ENCODE measurements around the gene MIPOL1. TPM values are rescaled to one million over a fixed set of nuclear protein-coding genes. Genes with fewer than 3 reads are reported as not detected.

Gene MIPOL1
- total and polyA plus RNA-seq, 2 of the 13 experiments (the other 11 are each of a cell fraction or from before 2014, with no cell fraction given) = 8.6 to 34.2 TPM

GRCh38 chr14:37254411-37254947 lies 56.7 kb downstream of the MIPOL1 start:
- intact Hi-C loops (cut with micrococcal nuclease; ENCODE audit: unreplicated experiment) (no loop called here), in situ Hi-C loops (cut with HindIII; ENCODE audit: extremely low pct_ligation_motif_present, low pct_unique_long_range_greater_than_20kb) (loop anchor here (5.0 kb wide), 3 partner anchors 313 to 618 kb away; no protein-coding TSS in a partner anchor)
- H3K27me3 ChIP-seq (ENCODE audit: control insufficient read depth in 1 of 2, insufficient read depth in 2 of 2, low read length in 2 of 2) = no peaks in the 10 kb centered on the region
- FAIRE-seq = no peak
- H3K4me1 ChIP-seq (ENCODE audit: insufficient read depth, low read length) = peaks cover 24% of the 10 kb centered on the region
- H3K27ac ChIP-seq (ENCODE audit: extremely low read length, insufficient read depth, low read length) = no peak overlapping the region
- no peaks in the 10 kb centered on the region for H3K79me2 ChIP-seq (ENCODE audit: insufficient read depth, low read length)
- no peaks in the 10 kb centered on the region for H4K20me1 ChIP-seq (ENCODE audit: insufficient read depth, low read length)
- no peak for ATAC-seq
- no peaks in the 10 kb centered on the region for H3K36me3 ChIP-seq (replicated peaks in 1 of 2; ENCODE audit: control insufficient read depth in 1 of 2, insufficient read depth in 2 of 2, low read length in 2 of 2)
- WGBS (ENCODE audit: low lambda C conversion rate) = 94% methylated on average over 3 of the region's 3 CpGs
- TF ChIP-seq CBX5 (CRISPR knock-in tag; IDR thresholded peaks at IDR 0.05; ENCODE audit: borderline replicate concordance) = no peak
- no peak for TF ChIP-seq GATAD2A (CRISPR knock-in tag; IDR thresholded peaks at IDR 0.05)
- TF ChIP-seq GABPB1 (CRISPR knock-in tag; IDR thresholded peaks at IDR 0.05) = no peak
- TF ChIP-seq ELF4 (CRISPR knock-in tag; IDR thresholded peaks at IDR 0.05; ENCODE audit: borderline replicate concordance) = 0 out of 2 replicates have a peak, but pooled peaks have one; percentile 37
- TF ChIP-seq ZNF335 (CRISPR knock-in tag; IDR thresholded peaks at IDR 0.05) = no peak
- TF ChIP-seq ZNF777 (CRISPR knock-in tag; IDR thresholded peaks at IDR 0.05) = no peak
- peak; percentile 73 for TF ChIP-seq HNRNPK (IDR thresholded peaks at IDR 0.05; ENCODE audit: low read depth, low read length, poor library complexity, severe bottlenecking)
- no peak overlapping the region for H3K4me3 ChIP-seq (replicated peaks in 1 of 3; ENCODE audit: insufficient read depth in 1 of 3, low read depth in 2 of 3, low read length in 3 of 3)
- no peak overlapping the region for H3K4me2 ChIP-seq (ENCODE audit: low read depth, low read length)
- no peak for DNase-seq (ENCODE audit: low spot score)
- no peak overlapping the region for H3K9ac ChIP-seq (ENCODE audit: insufficient read depth, low read depth, low read length)
- CTCF ChIA-PET (ENCODE audit: low intra/inter-chr PET ratio, low total read pairs) = no interaction called here
- no peak overlapping the region for H2AFZ ChIP-seq (ENCODE audit: low read length)
- no TSS peak for BruUV-seq (replicated peaks)
- POLR2A ChIA-PET = interaction anchor here (1.3 to 2.7 kb wide), 2 partner anchors 339 to 341 kb away, joined by 3 to 19 read pairs; partner anchors contain the start of genes FOXA1 and TTC6
- no peaks in the 10 kb centered on the region for H3K9me3 ChIP-seq (ENCODE audit: low read length)

- ATAC-seq (no peak), FAIRE-seq (no peak), DNase-seq (ENCODE audit: low spot score) (no peak)
- no peak overlapping the region for H2AFZ ChIP-seq (ENCODE audit: low read length)
- H3K79me2 ChIP-seq (ENCODE audit: insufficient read depth, low read length) = no peaks in the 10 kb centered on the region
- no peak overlapping the region for H3K4me2 ChIP-seq (ENCODE audit: low read depth, low read length)
- no TSS peak for BruUV-seq (replicated peaks)
- H4K20me1 ChIP-seq (ENCODE audit: insufficient read depth, low read length) = no peaks in the 10 kb centered on the region
- H3K27ac ChIP-seq (ENCODE audit: extremely low read length, insufficient read depth, low read length) = no peak overlapping the region
- no peak overlapping the region for H3K9ac ChIP-seq (ENCODE audit: insufficient read depth, low read depth, low read length)
- no peaks in the 10 kb centered on the region for H3K9me3 ChIP-seq (ENCODE audit: low read length)
- intact Hi-C loops (cut with micrococcal nuclease; ENCODE audit: unreplicated experiment) (no loop called here), in situ Hi-C loops (cut with HindIII; ENCODE audit: extremely low pct_ligation_motif_present, low pct_unique_long_range_greater_than_20kb) (no loop called here)
- no peak overlapping the region for H3K4me3 ChIP-seq (replicated peaks in 1 of 3; ENCODE audit: insufficient read depth in 1 of 3, low read depth in 2 of 3, low read length in 3 of 3)
- peaks cover 12% of the 10 kb centered on the region for H3K4me1 ChIP-seq (ENCODE audit: insufficient read depth, low read length)
- WGBS (ENCODE audit: low lambda C conversion rate) = 98% methylated on average over 5 of the region's 5 CpGs
- ChIA-PET CTCF (ENCODE audit: low intra/inter-chr PET ratio, low total read pairs) (no interaction called here), POLR2A (interaction anchor here (1.1 to 1.7 kb wide), 2 partner anchors 338 to 608 kb away, joined by 3 to 4 read pairs; partner anchors contain the start of genes FOXA1 and TTC6)
- H3K27me3 ChIP-seq (ENCODE audit: control insufficient read depth in 1 of 2, insufficient read depth in 2 of 2, low read length in 2 of 2) = no peaks in the 10 kb centered on the region
- H3K36me3 ChIP-seq (replicated peaks in 1 of 2; ENCODE audit: control insufficient read depth in 1 of 2, insufficient read depth in 2 of 2, low read length in 2 of 2) = no peaks in the 10 kb centered on the region
- no peak for TF ChIP-seq ZNF850 (CRISPR knock-in tag; conservative IDR thresholded peaks at IDR 0.05)
- no peak for TF ChIP-seq ZNF3 (CRISPR knock-in tag; IDR thresholded peaks at IDR 0.05)
- no peak for TF ChIP-seq ZNF136 (CRISPR knock-in tag; IDR thresholded peaks at IDR 0.05; ENCODE audit: low read depth)
- TF ChIP-seq ZNF792 (CRISPR knock-in tag; IDR thresholded peaks at IDR 0.05) = no peak
- TF ChIP-seq RBFOX2 (IDR thresholded peaks at IDR 0.05; ENCODE audit: low read depth, low read length) = no peak
- TF ChIP-seq ZNF710 (CRISPR knock-in tag; IDR thresholded peaks at IDR 0.05; ENCODE audit: borderline replicate concordance) = no peak
- no peak for TF ChIP-seq DRAP1 (CRISPR knock-in tag; IDR thresholded peaks at IDR 0.05)
- TF ChIP-seq EED (CRISPR knock-in tag; IDR thresholded peaks at IDR 0.05) = no peak
- no peak for TF ChIP-seq ZNF143 (CRISPR knock-in tag; IDR thresholded peaks at IDR 0.05)
- TF ChIP-seq PTBP1 (IDR thresholded peaks at IDR 0.05; ENCODE audit: low read depth, low read length, poor library complexity, severe bottlenecking) = no peak
- TF ChIP-seq ZC3H4 (CRISPR knock-in tag; IDR thresholded peaks at IDR 0.05; ENCODE audit: borderline replicate concordance) = no peak
These were observed 59.8 kb downstream of the MIPOL1 start for GRCh38 chr14:37257501-37258070.
